ENCODE measurements around the gene PRDM12.

Gene PRDM12

DNA sequence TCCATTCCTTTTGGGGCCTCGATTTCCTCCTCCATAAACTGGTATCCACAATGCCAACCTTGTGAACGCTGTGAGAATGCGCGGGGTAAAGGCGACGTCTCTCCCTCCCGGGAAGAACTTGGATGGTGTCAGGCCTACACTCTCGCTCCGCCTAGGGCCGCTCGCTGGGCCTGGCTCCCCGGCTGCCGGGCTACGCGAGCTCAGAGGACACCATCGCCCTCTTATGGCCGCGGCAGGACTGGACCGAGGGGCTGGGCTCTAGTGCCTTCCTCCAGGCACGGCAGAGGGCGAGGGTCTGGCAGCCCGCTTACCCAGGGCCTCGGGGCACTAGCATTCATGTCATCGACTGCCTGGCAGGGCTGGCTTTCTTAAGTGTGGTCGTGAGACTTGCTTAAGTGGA is 27.9 kb downstream of the PRDM12 start:
- peak; percentile 93 for DNase-seq (ENCODE audit: low spot score)

DNA sequence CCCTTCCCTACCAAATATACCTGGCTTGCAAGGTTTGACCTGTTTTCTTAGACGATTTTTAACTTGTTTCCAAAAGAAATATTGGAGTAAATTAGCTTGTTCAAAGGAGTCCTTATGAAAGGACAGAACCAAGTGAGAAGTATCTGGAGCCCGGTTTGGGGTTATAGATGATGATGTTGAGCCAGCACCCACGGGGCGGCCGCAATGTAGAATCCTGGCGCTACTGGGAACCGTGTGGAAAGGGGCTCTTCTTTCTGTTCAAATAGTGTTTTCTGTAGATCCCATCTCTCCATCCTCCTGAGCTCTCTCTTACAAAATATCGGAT is 28.7 kb downstream of the PRDM12 start:
- no peak for DNase-seq (ENCODE audit: low spot score)

DNA sequence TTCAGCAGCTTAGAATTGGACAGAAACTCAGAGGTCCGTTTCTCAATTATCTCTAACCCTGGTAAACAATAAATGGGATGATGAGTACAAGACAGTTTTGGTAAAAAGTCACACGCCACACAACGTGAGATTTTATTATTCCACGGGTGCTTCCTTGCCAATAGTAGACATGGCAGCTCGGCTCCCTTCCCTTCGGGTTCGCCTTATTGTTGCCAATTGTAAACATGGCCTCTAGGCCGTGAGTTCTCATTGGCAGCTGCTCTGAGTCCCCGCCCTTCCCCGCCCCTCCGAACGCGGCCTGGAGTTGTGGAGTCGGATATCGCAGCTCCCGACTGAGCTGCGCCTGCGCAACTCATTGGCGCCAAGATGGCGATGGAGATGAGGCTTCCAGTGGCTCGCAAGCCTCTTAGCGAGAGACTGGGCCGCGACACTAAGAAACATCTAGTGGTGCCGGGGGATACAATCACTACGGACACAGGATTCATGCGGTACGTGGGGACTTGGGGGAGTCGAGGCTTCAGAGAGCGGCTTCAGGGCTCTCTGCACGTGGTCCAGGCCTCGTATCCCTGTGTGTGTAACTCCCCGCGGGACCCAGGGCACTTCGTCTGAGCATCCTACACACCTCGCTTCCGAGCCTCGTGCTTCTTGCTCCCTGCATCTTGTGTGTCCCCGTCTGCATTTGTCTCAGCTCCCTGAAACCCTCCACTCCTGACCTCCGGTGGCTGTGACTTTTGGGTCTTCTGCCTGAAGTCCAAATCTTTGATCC is 29.2 kb downstream of the PRDM12 start, which contains the start of gene EXOSC2:
TSS of gene EXOSC2 (plus strand) at position 355 of the 766 bp plus-strand sequence. CDS start at position 367, 12 bp downstream.
- DNase-seq (ENCODE audit: low spot score) = peak; percentile 96

DNA sequence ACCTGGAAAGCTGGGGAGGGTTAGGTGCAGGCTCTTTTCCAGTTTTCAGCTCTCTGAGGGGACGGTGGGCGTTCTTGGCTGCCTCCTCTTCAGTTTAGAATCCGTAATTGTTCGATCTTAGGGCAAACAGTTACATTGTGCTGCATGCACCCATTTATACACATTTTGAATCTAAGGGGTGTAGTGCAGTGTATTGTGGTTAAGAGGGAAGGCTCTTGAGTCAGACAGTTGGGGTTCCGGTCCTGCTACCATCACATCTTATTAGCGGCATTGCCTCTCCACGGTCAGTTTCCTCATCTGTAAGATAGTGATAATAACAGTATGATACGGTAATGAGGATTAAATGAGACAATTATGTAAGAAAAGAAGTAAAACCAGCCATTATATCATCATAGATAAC is 29.8 kb downstream of the PRDM12 start:
- no peak for DNase-seq (ENCODE audit: low spot score)

DNA sequence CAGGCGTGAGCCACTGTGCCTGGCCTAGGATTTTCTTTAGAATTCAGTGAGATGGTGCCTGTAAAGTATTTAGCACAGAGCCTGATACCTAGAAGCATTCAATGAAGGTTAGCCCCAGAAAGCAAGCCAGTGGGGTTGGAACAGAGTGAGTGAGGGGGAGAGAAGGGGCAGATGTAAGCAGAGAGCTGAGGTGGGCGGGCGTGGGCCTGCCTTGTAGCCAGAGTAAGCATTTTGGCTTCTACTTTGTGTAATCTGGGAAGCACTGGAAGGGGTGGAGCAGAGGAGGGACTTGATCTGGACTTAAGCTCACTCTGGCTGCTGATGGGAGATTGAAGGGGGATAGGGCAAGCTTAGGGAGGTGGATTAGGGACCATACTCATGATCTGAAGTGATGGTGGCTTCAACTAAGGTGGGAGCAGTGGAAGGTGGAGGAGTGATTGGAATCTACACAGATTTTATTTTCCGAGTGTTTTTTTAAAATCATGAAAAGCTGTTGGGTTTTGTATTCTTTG is 31.8 kb downstream of the PRDM12 start:
- DNase-seq (ENCODE audit: low spot score) = no peak

DNA sequence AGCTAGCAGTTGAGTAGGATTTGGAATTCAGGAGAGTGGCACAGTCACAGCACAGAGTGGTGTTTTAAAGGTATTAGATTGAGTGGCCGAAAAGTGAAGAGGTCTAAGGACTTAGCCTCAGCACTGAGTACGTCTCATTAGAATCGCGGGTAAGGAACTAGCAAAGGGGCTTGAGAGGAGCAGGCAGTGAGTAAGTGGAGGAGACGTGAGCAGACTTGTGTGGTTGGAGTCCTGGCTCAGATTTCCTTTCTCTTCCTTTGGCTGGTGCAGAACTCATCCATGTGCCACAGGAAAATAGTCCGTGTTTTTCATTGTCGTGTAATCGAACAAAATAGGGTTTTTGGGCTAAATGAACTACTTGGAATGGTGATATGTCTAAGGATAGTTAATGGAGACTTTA is 32.6 kb downstream of the PRDM12 start:
- no peak for DNase-seq (ENCODE audit: low spot score)

DNA sequence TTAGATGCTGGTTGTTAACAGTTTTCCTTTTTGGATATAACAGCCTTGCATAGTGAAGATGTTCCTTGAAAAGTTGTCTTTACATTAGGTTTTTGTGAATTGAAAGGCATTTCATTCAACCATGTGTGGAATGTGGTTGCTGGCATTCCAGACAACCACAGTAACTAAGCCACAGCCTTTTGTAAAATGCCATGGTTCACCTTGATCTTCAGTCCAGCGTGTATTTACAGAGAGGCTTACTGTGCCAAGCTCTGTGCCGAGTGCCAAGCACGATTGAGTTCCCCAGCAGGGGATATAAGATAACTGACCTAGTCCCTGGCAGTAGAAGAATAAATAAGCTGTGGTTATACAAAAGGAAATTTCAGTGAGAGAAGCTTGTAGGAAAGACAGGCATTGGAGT is 34.1 kb downstream of the PRDM12 start:
- DNase-seq (ENCODE audit: low spot score) = no peak

DNA sequence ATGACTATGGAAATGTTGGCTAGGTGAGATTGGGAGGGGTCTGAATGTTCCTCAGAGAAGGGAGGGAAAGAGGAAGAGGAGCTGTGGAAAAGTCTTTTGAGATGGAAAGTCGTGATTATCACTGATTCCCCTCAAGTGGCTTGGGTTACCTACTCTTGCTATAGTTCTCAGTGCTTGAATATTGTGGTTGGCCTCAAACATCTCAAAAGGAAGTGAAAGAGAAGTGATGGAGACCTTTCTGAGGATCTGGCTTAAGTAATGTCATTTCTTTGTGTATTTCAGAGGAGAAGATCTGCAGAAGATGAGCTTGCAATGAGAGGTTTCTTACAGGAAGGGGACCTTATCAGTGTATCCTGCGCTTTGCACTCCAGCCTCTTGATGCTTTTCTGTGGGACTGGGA is 34.7 kb downstream of the PRDM12 start:
- DNase-seq (ENCODE audit: low spot score) = no peak

DNA sequence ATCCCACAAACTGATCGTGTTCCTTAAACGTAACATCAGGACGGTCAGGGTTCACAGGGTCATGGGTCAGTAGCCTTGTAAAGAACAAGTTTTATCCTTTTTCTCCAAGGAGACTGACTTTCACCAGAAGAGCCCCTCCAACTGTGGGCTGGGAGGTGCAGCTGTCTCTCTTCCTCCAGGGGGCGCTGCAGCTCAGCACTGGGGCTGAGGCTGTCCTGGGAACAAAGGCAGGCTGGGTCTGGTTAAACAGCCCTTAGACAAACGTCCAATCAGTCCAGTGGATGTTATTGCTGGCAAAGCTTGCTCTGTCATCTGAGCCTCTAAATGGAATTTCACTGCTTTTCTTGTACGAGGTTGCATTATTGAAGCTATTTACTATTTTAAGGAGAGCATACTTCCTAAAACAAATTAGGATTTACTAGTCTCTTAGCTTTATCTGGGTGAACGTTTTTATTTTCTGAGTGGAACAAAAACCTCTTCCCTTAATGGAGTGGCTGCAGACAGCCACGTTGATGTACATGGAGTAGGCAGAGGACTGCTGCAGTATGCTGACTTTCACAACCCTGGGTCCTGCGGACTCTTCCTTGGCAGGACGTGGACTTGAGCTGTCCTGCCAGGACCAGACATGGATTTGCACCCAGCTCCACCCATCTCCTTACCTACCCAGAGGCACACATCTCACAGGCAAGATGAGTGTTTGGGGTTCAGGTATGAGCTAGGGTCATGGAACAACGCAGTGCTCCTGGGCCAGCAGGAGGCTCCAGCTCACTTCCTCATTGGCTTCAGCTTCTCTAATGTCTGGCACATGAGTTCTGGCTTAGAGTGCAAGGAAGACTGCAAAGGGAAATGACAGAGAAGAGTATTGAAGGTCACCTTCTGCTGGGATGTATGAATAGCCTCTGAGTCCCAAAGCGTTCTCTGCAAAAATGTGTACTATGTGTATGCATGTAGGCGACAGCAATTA is 36.9 kb downstream of the PRDM12 start:
- peak; percentile 89 for DNase-seq (ENCODE audit: low spot score)

DNA sequence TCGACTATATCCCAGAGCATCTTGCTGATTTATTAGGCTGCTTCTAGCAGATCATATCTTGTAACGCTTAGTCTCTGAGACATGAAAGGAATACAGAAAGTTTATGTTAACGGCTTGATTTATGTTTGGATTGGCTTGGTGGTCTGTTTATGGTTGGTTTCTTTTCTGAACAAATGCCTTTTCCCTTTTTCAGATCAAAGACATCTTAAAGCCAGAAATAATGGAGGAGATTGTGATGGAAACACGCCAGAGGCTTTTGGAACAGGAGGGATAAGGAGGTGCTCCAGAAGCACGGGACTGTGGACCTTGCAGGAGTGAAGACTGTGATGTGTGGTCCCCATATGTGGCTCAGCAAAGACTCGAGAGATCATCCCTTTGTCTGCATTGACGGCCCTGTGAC is 39.1 kb downstream of the PRDM12 start:
- no peak for DNase-seq (ENCODE audit: low spot score)

DNA sequence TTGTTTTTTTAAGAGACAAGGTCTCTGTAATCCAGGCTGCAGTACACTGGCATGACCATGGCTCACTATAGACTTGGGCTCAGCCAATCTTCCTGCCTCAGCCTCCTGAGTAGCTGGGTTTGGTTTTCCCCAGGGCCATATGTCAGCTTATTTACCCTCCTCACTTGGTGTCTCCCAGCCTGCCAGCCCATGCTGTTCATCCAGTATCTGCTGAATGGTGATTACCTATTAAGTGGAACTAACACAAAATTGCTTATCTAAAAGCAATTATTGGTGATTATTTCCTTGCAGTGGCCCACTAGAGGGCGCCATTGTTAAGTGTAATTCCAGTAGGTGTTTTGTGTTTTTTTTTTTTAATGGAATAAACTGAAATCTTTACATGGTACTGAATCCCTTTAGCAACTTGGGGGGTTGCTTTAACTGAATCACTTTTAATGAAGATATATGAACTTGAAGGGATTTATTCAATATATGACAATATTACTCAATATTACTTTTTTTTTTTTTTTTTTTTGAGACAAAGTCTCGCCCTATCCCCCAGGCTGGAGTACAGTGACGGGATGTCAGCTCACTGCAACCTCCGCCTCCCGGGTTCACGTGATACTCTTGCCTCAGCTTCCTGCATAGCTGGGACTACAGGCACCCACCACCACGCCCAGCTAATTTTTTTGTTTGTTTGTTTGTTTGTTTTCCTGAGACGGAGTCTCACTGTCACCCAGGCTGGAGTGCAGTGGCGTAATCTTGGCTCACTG is 43.0 kb downstream of the PRDM12 start:
- peak; percentile 63 for DNase-seq (ENCODE audit: low spot score)

DNA sequence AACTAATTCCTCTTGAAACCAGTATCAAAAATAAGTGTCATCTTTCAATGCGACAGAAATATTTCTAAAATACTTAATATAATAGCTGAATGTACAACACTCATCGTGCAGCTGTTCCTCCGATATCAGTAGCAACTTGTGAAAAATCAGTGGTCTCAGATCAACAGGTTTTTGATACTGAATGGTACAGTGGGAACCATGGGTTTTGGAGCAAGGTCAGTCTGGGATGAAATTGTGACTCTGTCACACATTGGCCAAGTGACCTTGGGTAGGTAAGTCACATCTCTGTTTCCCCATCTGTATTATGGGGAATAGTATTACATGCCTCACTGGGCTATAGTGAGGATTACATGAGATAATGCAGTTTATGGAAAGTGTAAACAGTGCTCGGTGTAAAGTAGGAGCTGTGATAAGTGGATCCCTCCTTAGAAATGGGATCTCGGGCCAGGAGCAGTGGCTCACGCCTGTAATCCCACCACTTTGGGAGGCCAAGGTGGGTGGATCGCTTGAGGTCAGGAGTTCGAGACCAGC is 46.5 kb downstream of the PRDM12 start:
- no peak for DNase-seq (ENCODE audit: low spot score)

DNA sequence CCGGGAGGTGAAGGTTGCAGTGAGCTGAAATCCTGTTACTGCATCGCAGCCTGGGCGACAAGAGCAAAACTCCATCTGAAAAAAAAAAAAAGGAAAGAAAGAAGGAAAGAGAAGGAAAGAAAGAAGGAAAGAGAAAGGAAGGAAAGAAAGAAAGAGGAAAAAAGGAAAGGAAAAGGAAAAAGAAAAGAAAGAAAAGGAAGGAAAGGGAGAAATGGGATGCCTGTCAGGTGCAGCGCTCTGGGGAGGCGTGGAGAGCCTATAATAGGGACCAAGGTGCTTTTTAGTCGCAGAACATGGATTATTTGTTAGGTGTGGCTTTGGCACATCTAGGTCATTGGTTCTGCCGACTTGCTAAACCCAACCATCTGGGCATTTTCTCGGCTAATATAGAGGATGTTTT is 47.1 kb downstream of the PRDM12 start:
- DNase-seq (ENCODE audit: low spot score) = no peak

DNA sequence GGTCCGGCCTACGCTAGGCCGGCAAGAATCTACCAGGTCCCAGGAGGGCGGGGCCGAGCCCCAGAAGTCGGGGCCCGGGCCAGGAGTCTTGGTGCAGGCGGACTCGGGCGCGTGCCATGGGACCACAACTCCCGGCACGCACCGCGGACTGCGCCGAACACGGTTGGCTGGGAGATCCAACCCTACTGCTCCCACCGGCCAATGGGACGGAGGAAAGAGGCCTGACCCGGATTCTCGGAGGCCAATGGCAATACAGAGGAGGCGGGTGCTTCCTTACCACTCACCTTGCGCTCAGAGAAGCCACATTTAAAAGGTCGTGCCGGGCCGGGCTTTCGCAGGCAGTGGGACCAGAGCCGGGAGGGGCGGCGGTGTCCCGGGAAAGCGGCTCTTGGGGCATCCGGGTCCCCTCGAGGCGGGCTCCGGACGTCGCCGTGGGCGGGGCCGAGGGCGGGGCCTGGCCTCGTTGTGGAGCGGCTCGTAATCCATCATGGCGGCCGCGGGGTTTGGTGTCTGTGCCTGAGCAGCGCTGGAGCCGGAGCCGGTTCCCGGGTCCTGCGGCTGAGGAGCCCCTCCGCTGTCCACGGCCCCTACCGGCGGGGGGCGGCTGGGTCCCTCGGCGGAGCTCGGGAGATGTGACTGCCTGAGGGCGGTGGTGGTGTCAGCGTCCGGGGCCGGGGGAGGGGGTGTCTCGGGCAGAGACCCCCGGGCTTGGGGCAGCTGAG is 48.3 kb downstream of the PRDM12 start:
- peak; percentile 99 for DNase-seq (ENCODE audit: low spot score)

DNA sequence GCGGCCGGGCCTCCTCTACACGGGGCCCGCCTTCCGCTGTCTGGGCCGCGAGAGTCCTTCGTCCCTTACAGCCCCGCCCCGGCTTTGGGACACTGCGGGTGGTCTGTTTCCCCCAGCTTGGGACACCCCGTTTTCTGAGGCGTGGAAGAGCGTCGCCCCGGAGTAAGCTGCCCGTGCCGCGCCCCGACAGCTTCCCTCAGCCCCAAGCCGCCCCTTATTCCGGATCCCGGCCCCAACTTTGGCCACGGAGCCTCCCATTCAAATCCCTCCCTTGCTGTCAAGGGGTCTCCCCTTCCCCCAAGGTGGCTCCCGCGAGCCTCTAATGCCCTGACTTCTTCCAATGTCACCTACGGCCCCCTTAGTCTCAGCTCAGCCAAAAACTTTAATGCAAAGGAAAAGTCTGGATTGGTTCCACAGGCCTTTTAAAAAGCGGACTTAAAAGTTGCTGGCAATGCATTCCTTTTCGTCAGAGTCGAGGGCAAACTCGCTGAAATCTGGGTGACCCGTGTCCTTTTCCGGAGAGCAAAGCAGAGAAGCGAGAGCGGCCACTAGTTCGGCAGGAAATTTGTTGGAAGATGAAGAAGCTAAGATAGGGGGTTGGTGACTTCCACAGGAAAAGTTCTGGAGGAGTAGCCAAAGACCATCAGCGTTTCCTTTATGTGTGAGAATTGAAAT is 49.0 kb downstream of the PRDM12 start:
- no peak for DNase-seq (ENCODE audit: low spot score)

DNA sequence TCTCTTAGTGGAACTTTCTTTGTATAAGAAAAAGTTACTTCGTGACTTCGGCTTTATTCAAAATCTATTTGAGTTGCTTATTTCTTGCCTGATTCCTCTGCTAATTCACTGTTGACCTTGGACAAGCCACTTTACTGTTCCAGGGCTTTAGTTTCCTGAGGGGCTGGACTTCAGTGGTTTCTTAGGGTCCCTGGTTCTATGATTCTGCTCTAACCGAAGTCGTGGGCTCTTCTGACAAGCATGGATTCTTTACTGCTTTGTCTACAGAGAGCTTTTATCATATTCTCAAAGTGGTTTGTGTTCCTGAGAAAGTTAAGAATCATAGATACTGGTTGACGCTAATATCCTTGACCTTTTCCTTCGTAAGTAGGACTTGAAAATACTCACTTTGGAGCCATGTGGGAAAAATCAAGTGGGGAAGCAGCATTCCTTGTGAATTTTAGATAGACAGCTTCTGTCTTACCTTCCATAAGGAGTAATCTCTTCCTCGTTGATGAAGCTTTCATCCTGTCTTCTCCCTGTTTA is 50.3 kb downstream of the PRDM12 start:
- no peak for DNase-seq (ENCODE audit: low spot score)

DNA sequence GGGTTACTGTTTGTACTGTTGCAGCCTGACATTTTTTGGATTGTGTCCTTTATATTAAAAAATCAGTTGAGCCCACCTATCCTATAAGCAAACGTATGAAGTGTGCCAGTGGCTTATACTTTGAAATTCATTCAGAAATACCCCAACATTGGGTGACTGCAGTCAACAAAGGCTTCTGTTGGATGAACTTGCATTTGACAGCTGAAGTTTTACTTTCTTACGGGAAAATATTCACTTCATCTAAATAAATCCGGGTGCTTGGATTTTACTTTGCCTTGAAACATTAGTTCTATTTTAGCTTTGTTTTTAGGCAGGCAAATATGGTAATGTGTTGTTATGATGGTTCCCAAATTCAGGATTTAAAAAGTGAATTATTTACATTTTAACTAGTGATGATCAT is 50.9 kb downstream of the PRDM12 start:
- no peak for DNase-seq (ENCODE audit: low spot score)

DNA sequence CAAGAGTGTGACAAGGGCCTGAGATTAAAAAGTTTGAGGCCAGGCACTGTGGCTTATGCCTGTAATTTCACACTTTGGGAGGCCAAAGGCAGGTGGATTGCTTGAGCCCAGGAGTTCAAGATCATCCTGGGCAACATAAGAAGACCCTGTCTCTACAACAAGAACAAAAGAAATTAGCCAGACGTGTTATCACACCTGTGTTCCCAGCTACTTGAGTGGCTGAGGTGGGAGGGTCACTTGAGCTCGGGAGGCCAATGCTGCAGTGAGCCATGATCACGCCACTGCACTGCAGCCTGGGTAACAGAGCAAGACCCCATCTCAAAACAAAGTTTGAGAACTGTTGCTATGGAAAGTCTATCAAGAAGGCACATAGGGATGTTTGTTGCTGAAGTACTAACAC is 54.2 kb downstream of the PRDM12 start:
- DNase-seq (ENCODE audit: low spot score) = no peak

DNA sequence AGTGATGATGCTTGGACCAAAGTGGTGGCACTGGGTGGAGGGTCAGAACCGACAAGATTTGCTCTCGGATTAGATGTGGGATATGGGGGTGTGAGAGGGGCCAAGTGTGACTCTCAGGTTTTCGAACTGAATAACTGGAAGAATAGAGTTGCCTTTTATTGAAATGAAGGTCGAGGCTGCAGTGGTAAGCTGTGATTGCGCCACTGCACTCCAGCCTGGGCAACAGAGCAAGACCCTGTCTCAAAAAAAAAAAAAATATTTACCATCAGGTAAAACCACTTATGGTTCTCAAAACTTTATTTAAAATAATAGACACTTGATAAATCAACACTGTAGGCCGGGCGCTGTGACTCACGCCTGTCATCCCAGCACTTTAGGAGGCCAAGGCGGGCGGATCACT is 56.4 kb downstream of the PRDM12 start:
- DNase-seq (ENCODE audit: low spot score) = no peak

DNA sequence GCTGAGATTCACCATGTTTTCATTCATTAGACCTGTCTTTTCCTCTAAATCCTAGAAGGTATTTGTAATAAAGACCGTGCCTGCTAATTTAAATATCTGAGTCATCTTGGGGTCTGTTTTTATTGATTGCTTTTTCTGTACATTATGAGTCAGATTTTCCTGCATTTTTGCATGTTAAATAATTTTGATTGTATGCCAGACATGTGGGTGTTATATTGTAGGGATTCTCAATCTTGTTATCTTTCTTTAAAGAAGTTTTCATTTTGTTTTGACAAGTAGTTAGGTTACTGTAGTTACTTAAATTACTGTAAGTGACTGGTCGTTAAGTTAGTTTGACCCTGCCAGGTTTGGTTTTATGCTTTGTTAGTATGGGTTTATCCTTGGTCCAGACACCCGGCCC is 64.3 kb downstream of the PRDM12 start:
- no peak for DNase-seq (ENCODE audit: low spot score)

DNA sequence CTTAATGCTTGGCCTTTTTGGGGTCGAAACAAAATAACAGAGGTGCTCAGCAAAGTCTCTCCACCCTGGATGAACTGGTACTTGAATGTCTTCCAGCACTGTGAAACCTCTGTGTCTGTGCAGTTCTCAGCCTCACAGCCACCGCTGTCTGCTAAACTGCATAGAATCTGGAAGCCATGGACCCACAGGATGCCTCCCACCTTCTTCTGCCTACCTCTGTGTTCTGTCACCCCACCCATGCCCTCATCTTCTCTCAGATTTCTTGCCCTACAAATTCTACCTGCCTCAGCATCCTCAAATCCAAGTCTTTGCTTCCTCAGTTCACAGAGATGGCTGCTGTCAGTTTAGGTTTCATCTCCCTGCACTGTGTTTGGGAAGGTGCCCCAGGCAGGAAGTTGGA is 64.8 kb downstream of the PRDM12 start:
- no peak for DNase-seq (ENCODE audit: low spot score)
